ENCODE results near the gene SOCS1. TPM values are rescaled to one million over a fixed set of nuclear protein-coding genes. Genes with fewer than 3 reads are reported as not detected.

Gene SOCS1
- total RNA-seq, 1 experiment from 2014 or later, result 17.1 TPM

GRCh38 chr16:11245988-11246387 lies 10.0 kb downstream of the SOCS1 start:
- peak; percentile 28 for DNase-seq (ENCODE audit: low read depth)

- peak; percentile 30 for DNase-seq (ENCODE audit: low read depth)
Measured at GRCh38 chr16:11245222-11245737, 10.7 kb downstream of the SOCS1 start.

- peak; percentile 22 for DNase-seq (ENCODE audit: low read depth)
Measured at GRCh38 chr16:11242658-11243057, 13.3 kb downstream of the SOCS1 start.

GRCh38 chr16:11241480-11242204 lies 14.4 kb downstream of the SOCS1 start:
- DNase-seq (ENCODE audit: low read depth), result no peak

GRCh38 chr16:11240636-11241473 lies 15.1 kb downstream of the SOCS1 start:
- DNase-seq (ENCODE audit: low read depth), result no peak

GRCh38 chr16:11239644-11240632 lies 16.1 kb downstream of the SOCS1 start:
- no peak for DNase-seq (ENCODE audit: low read depth)

- no peak for DNase-seq (ENCODE audit: low read depth)
Measured at GRCh38 chr16:11238272-11239202, 17.5 kb downstream of the SOCS1 start.

- no peak for DNase-seq (ENCODE audit: low read depth)
Measured at GRCh38 chr16:11236461-11237254, 19.3 kb downstream of the SOCS1 start.

GRCh38 chr16:11235703-11235991 lies 20.4 kb downstream of the SOCS1 start:
- no peak for DNase-seq (ENCODE audit: low read depth)

GRCh38 chr16:11234884-11235702 lies 20.9 kb downstream of the SOCS1 start:
- DNase-seq (ENCODE audit: low read depth), result peak; percentile 54

- DNase-seq (ENCODE audit: low read depth), result peak; percentile 48
Measured at GRCh38 chr16:11233727-11234376, 22.2 kb downstream of the SOCS1 start.

- DNase-seq (ENCODE audit: low read depth), result no peak
Measured at GRCh38 chr16:11232852-11233726, 22.9 kb downstream of the SOCS1 start.

- no peak for DNase-seq (ENCODE audit: low read depth)
Measured at GRCh38 chr16:11232302-11232851, 23.6 kb downstream of the SOCS1 start.

- no peak for DNase-seq (ENCODE audit: low read depth)
Measured at GRCh38 chr16:11231367-11231970, 24.5 kb downstream of the SOCS1 start.

- no peak for DNase-seq (ENCODE audit: low read depth)
Measured at GRCh38 chr16:11229906-11230305, 26.1 kb downstream of the SOCS1 start.

- no peak for DNase-seq (ENCODE audit: low read depth)
Measured at GRCh38 chr16:11229432-11229831, 26.6 kb downstream of the SOCS1 start.
